Measurements from ENCODE around the gene PCED1B.

Gene PCED1B

GRCh38 chr12:47068539-47068938, 10.9 kb upstream of the PCED1B start:
- no peak for DNase-seq

GRCh38 chr12:47070310-47070709, 9.1 kb upstream of the PCED1B start:
- no peak for DNase-seq

- DNase-seq, result peak; percentile 44
These were observed 8.1 kb upstream of the PCED1B start for GRCh38 chr12:47071241-47071852.

- DNase-seq, result no peak
These were observed 5.5 kb upstream of the PCED1B start for GRCh38 chr12:47073951-47074350.

GRCh38 chr12:47074757-47075156, 4.7 kb upstream of the PCED1B start:
- no peak for DNase-seq

- DNase-seq, result no peak
These were observed 4.0 kb upstream of the PCED1B start for GRCh38 chr12:47075192-47076084.

- no peak for DNase-seq
These were observed 2.0 kb upstream of the PCED1B start for GRCh38 chr12:47077206-47078085.

- no peak for DNase-seq
These were observed 1.4 kb upstream of the PCED1B start for GRCh38 chr12:47078086-47078395.

GRCh38 chr12:47078733-47079467, 521 bp upstream of the PCED1B start:
- DNase-seq, result peak; percentile 42

GRCh38 chr12:47079981-47080724, 732 bp downstream of the PCED1B start:
- DNase-seq, result peak; percentile 44

- peak; percentile 63 for DNase-seq
These were observed 1.5 kb downstream of the PCED1B start for GRCh38 chr12:47080725-47081502.

GRCh38 chr12:47082283-47082682, 2.9 kb downstream of the PCED1B start:
- no peak for DNase-seq

- no peak for DNase-seq
These were observed 3.6 kb downstream of the PCED1B start for GRCh38 chr12:47082796-47083621.

- no peak for DNase-seq
These were observed 4.8 kb downstream of the PCED1B start for GRCh38 chr12:47084172-47084571.

- DNase-seq, result peak; percentile 67
These were observed 6.4 kb downstream of the PCED1B start for GRCh38 chr12:47085815-47086252.

GRCh38 chr12:47087088-47087688, 7.8 kb downstream of the PCED1B start:
- no peak for DNase-seq

- DNase-seq, result no peak
These were observed 8.9 kb downstream of the PCED1B start for GRCh38 chr12:47088021-47088944.

GRCh38 chr12:47091009-47091408, 11.6 kb downstream of the PCED1B start:
- no peak for DNase-seq

- no peak for DNase-seq
These were observed 15.4 kb downstream of the PCED1B start for GRCh38 chr12:47094804-47095203.
